Keratinocyte (primary cell): ENCODE data around the gene TPD52L1.

Source experiments
- EZH2 ChIP-seq: IDR thresholded peaks from one replicate; pipeline ENCODE4 v1.6.1; 2012; ENCODE audit warnings: inconsistent platforms, mild to moderate bottlenecking, low read length, moderate library complexity
- TF ChIP-seq, protein P1 (sequence below), 3 experiments: IDR thresholded peaks in 1 of 3; conservative IDR thresholded peaks in 1 of 3; optimal IDR thresholded peaks in 1 of 3; 2 replicates in 2 of 3; 3 replicates in 1 of 3; pipeline versions ENCODE3 to v1.5.1; 2011; ENCODE audit warnings: low read length in 3 of 3, mild to moderate bottlenecking in 3 of 3, moderate library complexity in 2 of 3, control low read depth in 1 of 3, inconsistent platforms in 1 of 3; ENCODE audit not compliant: insufficient read depth in 2 of 3; ENCODE audit errors: extremely low read depth in 1 of 3

- TF ChIP-seq, protein P1, sequence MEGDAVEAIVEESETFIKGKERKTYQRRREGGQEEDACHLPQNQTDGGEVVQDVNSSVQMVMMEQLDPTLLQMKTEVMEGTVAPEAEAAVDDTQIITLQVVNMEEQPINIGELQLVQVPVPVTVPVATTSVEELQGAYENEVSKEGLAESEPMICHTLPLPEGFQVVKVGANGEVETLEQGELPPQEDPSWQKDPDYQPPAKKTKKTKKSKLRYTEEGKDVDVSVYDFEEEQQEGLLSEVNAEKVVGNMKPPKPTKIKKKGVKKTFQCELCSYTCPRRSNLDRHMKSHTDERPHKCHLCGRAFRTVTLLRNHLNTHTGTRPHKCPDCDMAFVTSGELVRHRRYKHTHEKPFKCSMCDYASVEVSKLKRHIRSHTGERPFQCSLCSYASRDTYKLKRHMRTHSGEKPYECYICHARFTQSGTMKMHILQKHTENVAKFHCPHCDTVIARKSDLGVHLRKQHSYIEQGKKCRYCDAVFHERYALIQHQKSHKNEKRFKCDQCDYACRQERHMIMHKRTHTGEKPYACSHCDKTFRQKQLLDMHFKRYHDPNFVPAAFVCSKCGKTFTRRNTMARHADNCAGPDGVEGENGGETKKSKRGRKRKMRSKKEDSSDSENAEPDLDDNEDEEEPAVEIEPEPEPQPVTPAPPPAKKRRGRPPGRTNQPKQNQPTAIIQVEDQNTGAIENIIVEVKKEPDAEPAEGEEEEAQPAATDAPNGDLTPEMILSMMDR (optimal IDR thresholded peaks at IDR 0.05 in 1 of 3, IDR thresholded peaks at IDR 0.05 in 1 of 3, conservative IDR thresholded peaks at IDR 0.05 in 1 of 3; ENCODE audit: extremely low read depth in 1 of 3, insufficient read depth in 2 of 3, low read length in 3 of 3), result no peak
- TF ChIP-seq EZH2, result no peak
Observed at GRCh38 chr6:125207956-125208355, 54.4 kb downstream of the TPD52L1 start.
